VCaP (cell line): Measurements from ENCODE around the gene XIRP2.
A peak's percentile ranks its signal among the peaks of the same experiment; 100 is the strongest.

Source experiments
- H3K27ac ChIP-seq: fragments of 450-650 bp; 2 replicates; pipeline ENCODE4 v1.5.1; 2017
- CTCF ChIP-seq: fragments of 450-650 bp; conservative IDR thresholded peaks from 2 replicates; pipeline ENCODE4 v1.5.1; 2017; ENCODE audit warnings: mild to moderate bottlenecking, moderate library complexity

XIRP2 gene

GRCh38 chr2:167212014-167212648 lies 323.9 kb downstream of the XIRP2 start:
- TF ChIP-seq CTCF = peak; percentile 88
- H3K27ac ChIP-seq = no peak overlapping the region

- TF ChIP-seq CTCF = no peak
These were observed 327.3 kb downstream of the XIRP2 start for GRCh38 chr2:167215595-167215994.

GRCh38 chr2:167237478-167237877 lies 349.2 kb downstream of the XIRP2 start:
- H3K27ac ChIP-seq = no peak overlapping the region

More at GRCh38 chr2:167215595-167215994, 327.3 kb downstream of the XIRP2 start:
- no peak overlapping the region for H3K27ac ChIP-seq

GRCh38 chr2:167240671-167241070 lies 352.4 kb downstream of the XIRP2 start:
- H3K27ac ChIP-seq = no peak overlapping the region
- TF ChIP-seq CTCF = no peak

More at GRCh38 chr2:167237478-167237877, 349.2 kb downstream of the XIRP2 start:
- no peak for TF ChIP-seq CTCF

GRCh38 chr2:167249197-167249596 lies 360.9 kb downstream of the XIRP2 start:
- no peak for TF ChIP-seq CTCF
- no peak overlapping the region for H3K27ac ChIP-seq

GRCh38 chr2:167253025-167253424 lies 364.7 kb downstream of the XIRP2 start:
- no peak overlapping the region for H3K27ac ChIP-seq
- no peak for TF ChIP-seq CTCF

GRCh38 chr2:167254721-167255120 lies 366.4 kb downstream of the XIRP2 start:
- TF ChIP-seq CTCF = no peak
- H3K27ac ChIP-seq = no peak overlapping the region
